Endothelial cell of umbilical vein (primary cell): ENCODE data around the gene ARHGAP30. TPM values are rescaled to one million over a fixed set of nuclear protein-coding genes. Genes with fewer than 3 reads are reported as not detected.

Experiments
- BruUV-seq: library from RNA; stranded (reverse); fragments of 400-500 nt; replicated peaks from 2 replicates; lab custom pipeline; 2021; lab: Mats Ljungman, UMichigan
- CTCF ChIA-PET: fragments of 300-600, 350-600 bp; sonication (Branson Sonifier 250); formaldehyde crosslinking; loops from one replicate; lab custom pipeline; 2021; ENCODE audit warnings: antibody characterized with exemption, inconsistent platforms; lab: Charles Lee
- POLR2A ChIA-PET: fragments of 300-600, 350-600 bp; sonication (Branson Sonifier 250); formaldehyde crosslinking; loops from one replicate; lab custom pipeline; 2021; ENCODE audit warnings: antibody characterized with exemption, inconsistent platforms; lab: Charles Lee
- DNase-seq: peaks from one replicate; pipeline ENCODE4 v3.0.0-alpha.2; 2011; ENCODE audit warnings: low read depth, low spot score
- FAIRE-seq: peaks from 2 replicates; lab custom pipeline; 2011; peaks lifted over from hg19 to GRCh38; lab: Jason Lieb, UNC
- H2AFZ ChIP-seq: 2 replicates; pipeline ENCODE4 v1.6.0; 2012; ENCODE audit warnings: low read depth, low read length, control low read depth, inconsistent platforms
- H3K27ac ChIP-seq: 2 replicates; pipeline ENCODE4 v1.5.1; 2011; ENCODE audit warnings: low read depth, mild to moderate bottlenecking, control low read depth, low read length, moderate library complexity; ENCODE audit not compliant: insufficient read depth
- H3K27me3 ChIP-seq, 2 experiments: 2 replicates each; pipeline versions ENCODE4 v1.6.0 to v1.6.1; 2011; ENCODE audit warnings: low read length in 2 of 2, mixed read lengths in 1 of 2; ENCODE audit not compliant: control insufficient read depth in 2 of 2, insufficient read depth in 2 of 2
- H3K36me3 ChIP-seq, 2 experiments: 2 replicates in 1 of 2; 3 replicates in 1 of 2; pipeline ENCODE4 v1.5.1; 2011; ENCODE audit warnings: low read length in 2 of 2, mild to moderate bottlenecking in 1 of 2, moderate library complexity in 1 of 2; ENCODE audit not compliant: control insufficient read depth in 2 of 2, insufficient read depth in 2 of 2; ENCODE audit errors: extremely low read depth in 1 of 2
- H3K4me1 ChIP-seq: 3 replicates; pipeline ENCODE4 v1.5.1; 2011; ENCODE audit warnings: mild to moderate bottlenecking, low read length; ENCODE audit not compliant: control insufficient read depth, insufficient read depth; ENCODE audit errors: extremely low read depth
- H3K4me2 ChIP-seq: 2 replicates; pipeline ENCODE4 v1.6.1; 2011; ENCODE audit warnings: low read length, control low read depth, mixed read lengths; ENCODE audit not compliant: insufficient read depth
- H3K4me3 ChIP-seq, 3 experiments: fragments of 200-600 bp in 1 of 3; sonication (generic), shearing (Covaris generic) in 1 of 3; replicated peaks in 1 of 3; 2 replicates each; pipeline ENCODE4 v1.5.1; 2011 to 2016; ENCODE audit warnings: control low read depth in 3 of 3, low read length in 3 of 3, mild to moderate bottlenecking in 2 of 3, inconsistent platforms in 1 of 3, low read depth in 1 of 3, moderate library complexity in 1 of 3; ENCODE audit not compliant: insufficient read depth in 1 of 3
- H3K79me2 ChIP-seq: 2 replicates; pipeline ENCODE4 v1.6.0; 2012; ENCODE audit warnings: low read length, inconsistent platforms; ENCODE audit not compliant: control insufficient read depth, insufficient read depth
- H3K9ac ChIP-seq: replicated peaks from 2 replicates; pipeline ENCODE3; 2011; ENCODE audit warnings: low read length, control low read depth; ENCODE audit not compliant: insufficient read depth; ENCODE audit errors: extremely low read depth
- H3K9me1 ChIP-seq: replicated peaks from 3 replicates; pipeline ENCODE4 v1.6.0; 2011; ENCODE audit warnings: mild to moderate bottlenecking, low read length; ENCODE audit not compliant: control insufficient read depth, insufficient read depth; ENCODE audit errors: extremely low read depth
- H3K9me3 ChIP-seq: replicated peaks from 2 replicates; pipeline ENCODE4 v1.5.1; 2012; ENCODE audit warnings: low read length, inconsistent platforms; ENCODE audit not compliant: control insufficient read depth, insufficient read depth
- H4K20me1 ChIP-seq: replicated peaks from 2 replicates; pipeline ENCODE3; 2011; ENCODE audit warnings: mild to moderate bottlenecking, low read length; ENCODE audit not compliant: control insufficient read depth, insufficient read depth; ENCODE audit errors: extremely low read depth
- EZH2 ChIP-seq: IDR thresholded peaks from 2 replicates; pipeline ENCODE4 v1.6.1; 2012; ENCODE audit warnings: borderline replicate concordance, low read depth, mild to moderate bottlenecking, moderate library complexity, low read length, inconsistent platforms; ENCODE audit not compliant: severe bottlenecking
- FOS ChIP-seq: IDR thresholded peaks from 2 replicates; pipeline ENCODE4 v1.6.1; 2011; ENCODE audit warnings: mild to moderate bottlenecking, low read length, moderate library complexity, borderline replicate concordance; ENCODE audit not compliant: insufficient read depth
- GATA2 ChIP-seq: IDR thresholded peaks from 2 replicates; pipeline ENCODE4 v1.7.0; 2011; ENCODE audit warnings: low read depth, mild to moderate bottlenecking, moderate library complexity, mixed read lengths, low read length; ENCODE audit not compliant: insufficient read length, insufficient read depth
- JUN ChIP-seq: IDR thresholded peaks from 2 replicates; pipeline ENCODE4 v1.6.1; 2011; ENCODE audit warnings: borderline replicate concordance, low read depth; ENCODE audit not compliant: insufficient read length, insufficient read depth
- MYC ChIP-seq: IDR thresholded peaks from one replicate; pipeline ENCODE4 v1.6.1; 2011; ENCODE audit warnings: mild to moderate bottlenecking, low read depth, low read length
- POLR2A ChIP-seq: IDR thresholded peaks from 2 replicates; pipeline ENCODE4 v1.6.1; 2012; ENCODE audit warnings: low read depth, mild to moderate bottlenecking, control low read depth, low read length
- POLR2AphosphoS5 ChIP-seq: IDR thresholded peaks from 2 replicates; pipeline ENCODE4 v1.6.1; 2012; ENCODE audit warnings: low read depth, mild to moderate bottlenecking, control low read depth, low read length, moderate library complexity; ENCODE audit not compliant: insufficient read depth
- dilution Hi-C: fragments of 300-500 bp; cut with MboI; formaldehyde crosslinking; loops from one replicate; pipeline ENCODE4 v1.15.0; 2019; ENCODE audit warnings: low sequenced_read_pairs; ENCODE audit not compliant: extremely low pct_ligation_motif_present
- intact Hi-C: fragments of 100-400 bp; cut with micrococcal nuclease; formaldehyde crosslinking; loops from one replicate; pipeline ENCODE4 v1.10.0; 2022
- polyA plus RNA-seq, 4 experiments: library from polyadenylated mRNA; depleted of rRNA in 3 of 4; stranded (reverse) in 3 of 4; unstranded in 1 of 4; fragments of >200 nt; gene quantifications; 2 replicates each; pipeline versions ENCODE4 v1.2.1 to v1.2.3, GENCODE V29; 2011 to 2012; ENCODE audit warnings: missing spikeins in 1 of 4
- total RNA-seq: library from RNA; stranded (reverse); gene quantifications from 2 replicates; pipeline ENCODE4 v1.2.3, GENCODE V29; 2021
- TF ChIP-seq, protein P1 (sequence below), 2 donors: IDR thresholded peaks; 1 replicate in 1 of 2; 2 replicates in 1 of 2; pipeline ENCODE4 v1.5.1; 2011; ENCODE audit warnings: low read length in 2 of 2, mild to moderate bottlenecking in 2 of 2, moderate library complexity in 2 of 2, control low read depth in 1 of 2, inconsistent platforms in 1 of 2, low read depth in 1 of 2; ENCODE audit not compliant: insufficient read depth in 1 of 2; ENCODE audit errors: extremely low read depth in 1 of 2
- TF ChIP-seq, protein P2 (sequence below): IDR thresholded peaks from 2 replicates; pipeline ENCODE4 v1.6.1; 2011; ENCODE audit not compliant: insufficient read depth, insufficient read length

ARHGAP30 gene
- total and polyA plus RNA-seq, 2 donors (not counting 3 experiments of a cell fraction or from before 2014, with no cell fraction given): not detected

DNA sequence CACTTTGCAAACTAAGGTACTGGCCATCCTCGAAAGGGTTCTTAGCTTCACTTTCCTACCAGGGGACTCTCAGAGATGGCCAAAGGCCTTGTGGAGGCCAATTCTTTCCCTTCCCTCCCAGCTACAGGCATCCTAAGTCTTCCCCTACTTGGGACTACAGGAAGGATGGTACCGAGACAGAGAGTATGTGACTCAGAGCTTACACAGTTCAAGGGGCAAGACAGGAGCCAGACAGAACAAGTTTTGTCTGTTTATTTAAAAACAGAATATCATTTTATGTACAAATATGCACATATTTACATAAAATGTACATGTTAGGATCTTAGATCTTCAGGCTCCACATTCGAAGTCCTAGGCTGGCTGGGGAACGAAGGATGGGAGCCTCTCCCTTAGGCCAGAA, 1.1 kb upstream of the ARHGAP30 start:
- no peak for TF ChIP-seq POLR2A
- no peak for TF ChIP-seq MYC
- no peak for TF ChIP-seq FOS
- TF ChIP-seq POLR2AphosphoS5: no peak
- TF ChIP-seq, protein P1, sequence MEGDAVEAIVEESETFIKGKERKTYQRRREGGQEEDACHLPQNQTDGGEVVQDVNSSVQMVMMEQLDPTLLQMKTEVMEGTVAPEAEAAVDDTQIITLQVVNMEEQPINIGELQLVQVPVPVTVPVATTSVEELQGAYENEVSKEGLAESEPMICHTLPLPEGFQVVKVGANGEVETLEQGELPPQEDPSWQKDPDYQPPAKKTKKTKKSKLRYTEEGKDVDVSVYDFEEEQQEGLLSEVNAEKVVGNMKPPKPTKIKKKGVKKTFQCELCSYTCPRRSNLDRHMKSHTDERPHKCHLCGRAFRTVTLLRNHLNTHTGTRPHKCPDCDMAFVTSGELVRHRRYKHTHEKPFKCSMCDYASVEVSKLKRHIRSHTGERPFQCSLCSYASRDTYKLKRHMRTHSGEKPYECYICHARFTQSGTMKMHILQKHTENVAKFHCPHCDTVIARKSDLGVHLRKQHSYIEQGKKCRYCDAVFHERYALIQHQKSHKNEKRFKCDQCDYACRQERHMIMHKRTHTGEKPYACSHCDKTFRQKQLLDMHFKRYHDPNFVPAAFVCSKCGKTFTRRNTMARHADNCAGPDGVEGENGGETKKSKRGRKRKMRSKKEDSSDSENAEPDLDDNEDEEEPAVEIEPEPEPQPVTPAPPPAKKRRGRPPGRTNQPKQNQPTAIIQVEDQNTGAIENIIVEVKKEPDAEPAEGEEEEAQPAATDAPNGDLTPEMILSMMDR (IDR thresholded peaks at IDR 0.05; ENCODE audit: extremely low read depth in 1 of 2, insufficient read depth in 1 of 2, low read depth in 1 of 2, low read length in 2 of 2): no peak
- TF ChIP-seq JUN: no peak
- TF ChIP-seq, protein P2, sequence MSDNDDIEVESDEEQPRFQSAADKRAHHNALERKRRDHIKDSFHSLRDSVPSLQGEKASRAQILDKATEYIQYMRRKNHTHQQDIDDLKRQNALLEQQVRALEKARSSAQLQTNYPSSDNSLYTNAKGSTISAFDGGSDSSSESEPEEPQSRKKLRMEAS: no peak
- TF ChIP-seq EZH2: no peak
- no peak for TF ChIP-seq GATA2
- H3K9me1 ChIP-seq: no peaks in the 10 kb centered on the region
- CTCF ChIA-PET: interaction anchor here (0.5 to 1.4 kb wide), 6 partner anchors 16 to 975 kb away, joined by 3 to 7 read pairs (median 3); no protein-coding TSS in a partner anchor
- POLR2A ChIA-PET: no interaction called here
- no peak overlapping the region for H3K27ac ChIP-seq
- no peak overlapping the region for H3K4me3 ChIP-seq
- dilution Hi-C loops (no loop called here), intact Hi-C loops (no loop called here)
- H3K79me2 ChIP-seq: no peaks in the 10 kb centered on the region
- no peak overlapping the region for H3K9ac ChIP-seq
- no peak overlapping the region for H2AFZ ChIP-seq
- H3K36me3 ChIP-seq: no peaks in the 10 kb centered on the region
- no peaks in the 10 kb centered on the region for H3K9me3 ChIP-seq
- H3K4me1 ChIP-seq: no peaks in the 10 kb centered on the region
- H4K20me1 ChIP-seq: no peaks in the 10 kb centered on the region
- no peak for FAIRE-seq
- H3K27me3 ChIP-seq: no peaks in the 10 kb centered on the region
- BruUV-seq: no TSS peak
- no peak overlapping the region for H3K4me2 ChIP-seq
- DNase-seq: no peak
